ENCODE results near the gene CDCA7L. TPM values are rescaled to one million over a fixed set of nuclear protein-coding genes. Genes with fewer than 3 reads are reported as not detected.
"Not testable (repeated sequence)": the region's sequence is repeated elsewhere in the genome, so short reads cannot be mapped to it uniquely, and the experiment has no call there.

The CDCA7L gene
- total and polyA plus RNA-seq, 2 donors, result 7.8 to 48.9 TPM

- Histone ChIP-seq H3K4me1 (ENCODE audit: insufficient read depth) (no peaks in the 10 kb centered on the region), H3K27ac (ENCODE audit: low read depth) (no peak overlapping the region)
- 71% methylated on average over 8 of the region's 8 CpGs for WGBS
Measured at GRCh38 chr7:21911341-21911875, 34.3 kb downstream of the CDCA7L start.

GRCh38 chr7:21910253-21910652, 35.4 kb downstream of the CDCA7L start:
- no peaks in the 10 kb centered on the region for H3K36me3 ChIP-seq (ENCODE audit: insufficient read depth)
- no peak for DNase-seq (ENCODE audit: extremely low spot score)
- H3K4me1 ChIP-seq (ENCODE audit: insufficient read depth), result no peaks in the 10 kb centered on the region
- WGBS, result 61% methylated on average over 6 of the region's 6 CpGs
- no peak overlapping the region for H3K27ac ChIP-seq (ENCODE audit: low read depth)
- no peak overlapping the region for H3K4me3 ChIP-seq (ENCODE audit: low read depth, low read length)

More at GRCh38 chr7:21911341-21911875, 34.3 kb downstream of the CDCA7L start:
- no peak for DNase-seq (ENCODE audit: extremely low spot score)
- Histone ChIP-seq H3K36me3 (ENCODE audit: insufficient read depth) (no peaks in the 10 kb centered on the region), H3K4me3 (ENCODE audit: low read depth, low read length) (no peak overlapping the region)

GRCh38 chr7:21908746-21909145, 37.0 kb downstream of the CDCA7L start:
- Histone ChIP-seq H3K36me3 (ENCODE audit: insufficient read depth) (no peaks in the 10 kb centered on the region), H3K27ac (ENCODE audit: low read depth) (no peak overlapping the region), H3K4me3 (ENCODE audit: low read depth, low read length) (no peak overlapping the region), H3K4me1 (ENCODE audit: insufficient read depth) (no peaks in the 10 kb centered on the region)
- 94% methylated on average over 5 of the region's 5 CpGs for WGBS
- DNase-seq (ENCODE audit: extremely low spot score), result no peak

GRCh38 chr7:21903020-21903786, 42.5 kb downstream of the CDCA7L start:
- DNase-seq (ENCODE audit: extremely low spot score), result no peak
- 96% methylated on average over 14 of the region's 14 CpGs for WGBS
- H3K36me3 ChIP-seq (ENCODE audit: insufficient read depth), result no peaks in the 10 kb centered on the region
- no peaks in the 10 kb centered on the region for H3K4me1 ChIP-seq (ENCODE audit: insufficient read depth)
- no peak overlapping the region for H3K4me3 ChIP-seq (ENCODE audit: low read depth, low read length)
- H3K27ac ChIP-seq (ENCODE audit: low read depth), result no peak overlapping the region

GRCh38 chr7:21902240-21902639, 43.5 kb downstream of the CDCA7L start:
- no peaks in the 10 kb centered on the region for H3K4me1 ChIP-seq (ENCODE audit: insufficient read depth)
- H3K36me3 ChIP-seq (ENCODE audit: insufficient read depth), result no peaks in the 10 kb centered on the region
- no peak overlapping the region for H3K27ac ChIP-seq (ENCODE audit: low read depth)
- no peak overlapping the region for H3K4me3 ChIP-seq (ENCODE audit: low read depth, low read length)
- no peak for DNase-seq (ENCODE audit: extremely low spot score)
- WGBS, result 85% methylated on average over 5 of the region's 5 CpGs

GRCh38 chr7:21898265-21898930, 47.3 kb downstream of the CDCA7L start:
- WGBS, result 88% methylated on average over 17 of the region's 17 CpGs
- Histone ChIP-seq H3K4me3 (ENCODE audit: low read depth, low read length) (no peak overlapping the region), H3K4me1 (ENCODE audit: insufficient read depth) (no peaks in the 10 kb centered on the region), H3K36me3 (ENCODE audit: insufficient read depth) (no peaks in the 10 kb centered on the region), H3K27ac (ENCODE audit: low read depth) (no peak overlapping the region)
- DNase-seq (ENCODE audit: extremely low spot score), result no peak

GRCh38 chr7:21893401-21893800, 52.3 kb downstream of the CDCA7L start:
- no peak overlapping the region for H3K4me3 ChIP-seq (ENCODE audit: low read depth, low read length)
- H3K36me3 ChIP-seq (ENCODE audit: insufficient read depth), result no peaks in the 10 kb centered on the region
- no peak overlapping the region for H3K27ac ChIP-seq (ENCODE audit: low read depth)
- DNase-seq (ENCODE audit: extremely low spot score), result no peak
- 76% methylated on average over 3 of the region's 3 CpGs for WGBS
- no peaks in the 10 kb centered on the region for H3K4me1 ChIP-seq (ENCODE audit: insufficient read depth)

- no peak for DNase-seq (ENCODE audit: extremely low spot score)
- Histone ChIP-seq H3K4me1 (ENCODE audit: insufficient read depth) (no peaks in the 10 kb centered on the region), H3K4me3 (ENCODE audit: low read depth, low read length) (no peak overlapping the region), H3K27ac (ENCODE audit: low read depth) (no peak overlapping the region), H3K36me3 (ENCODE audit: insufficient read depth) (no peaks in the 10 kb centered on the region)
- WGBS, result 43% methylated on average over 3 of the region's 3 CpGs
Measured at GRCh38 chr7:21891291-21891690, 54.4 kb downstream of the CDCA7L start.

GRCh38 chr7:21887779-21888178, 57.9 kb downstream of the CDCA7L start:
- H3K4me1 ChIP-seq (ENCODE audit: insufficient read depth), result no peaks in the 10 kb centered on the region
- no peak for DNase-seq (ENCODE audit: extremely low spot score)
- H3K4me3 ChIP-seq (ENCODE audit: low read depth, low read length), result no peak overlapping the region
- H3K27ac ChIP-seq (ENCODE audit: low read depth), result no peak overlapping the region
- WGBS, result 82% methylated on average over 4 of the region's 4 CpGs
- H3K36me3 ChIP-seq (ENCODE audit: insufficient read depth), result no peaks in the 10 kb centered on the region

GRCh38 chr7:21887353-21887752, 58.3 kb downstream of the CDCA7L start:
- no peaks in the 10 kb centered on the region for H3K4me1 ChIP-seq (ENCODE audit: insufficient read depth)
- WGBS, result 80% methylated on average over 2 of the region's 2 CpGs
- DNase-seq (ENCODE audit: extremely low spot score), result no peak
- no peak overlapping the region for H3K4me3 ChIP-seq (ENCODE audit: low read depth, low read length)
- H3K27ac ChIP-seq (ENCODE audit: low read depth), result no peak overlapping the region
- no peaks in the 10 kb centered on the region for H3K36me3 ChIP-seq (ENCODE audit: insufficient read depth)

- 48% methylated on average over 4 of the region's 4 CpGs for WGBS
- H3K36me3 ChIP-seq (ENCODE audit: insufficient read depth), result no peaks in the 10 kb centered on the region
- H3K27ac ChIP-seq (ENCODE audit: low read depth), result no peak overlapping the region
- H3K4me3 ChIP-seq (ENCODE audit: low read depth, low read length), result no peak overlapping the region
- DNase-seq (ENCODE audit: extremely low spot score), result no peak
- H3K4me1 ChIP-seq (ENCODE audit: insufficient read depth), result no peaks in the 10 kb centered on the region
Measured at GRCh38 chr7:21886396-21886795, 59.3 kb downstream of the CDCA7L start.

GRCh38 chr7:21884496-21884895, 61.2 kb downstream of the CDCA7L start:
- Histone ChIP-seq H3K4me1 (ENCODE audit: insufficient read depth) (no peaks in the 10 kb centered on the region), H3K36me3 (ENCODE audit: insufficient read depth) (no peaks in the 10 kb centered on the region), H3K4me3 (ENCODE audit: low read depth, low read length) (no peak overlapping the region), H3K27ac (ENCODE audit: low read depth) (no peak overlapping the region)
- DNase-seq (ENCODE audit: extremely low spot score), result no peak
- 96% methylated on average over 7 of the region's 7 CpGs for WGBS

- H3K4me3 ChIP-seq (ENCODE audit: low read depth, low read length); H3K27ac ChIP-seq (ENCODE audit: low read depth); DNase-seq (ENCODE audit: extremely low spot score); H3K36me3 ChIP-seq (ENCODE audit: insufficient read depth); H3K4me1 ChIP-seq (ENCODE audit: insufficient read depth): not testable (repeated sequence)
- WGBS, result 94% methylated on average over 2 of the region's 2 CpGs
Measured at GRCh38 chr7:21883501-21883900, 62.2 kb downstream of the CDCA7L start.

GRCh38 chr7:21883069-21883468, 62.6 kb downstream of the CDCA7L start:
- Histone ChIP-seq H3K36me3 (ENCODE audit: insufficient read depth) (no peaks in the 10 kb centered on the region), H3K27ac (ENCODE audit: low read depth) (no peak overlapping the region), H3K4me1 (ENCODE audit: insufficient read depth) (no peaks in the 10 kb centered on the region), H3K4me3 (ENCODE audit: low read depth, low read length) (no peak overlapping the region)
- WGBS, result 94% methylated on average over 3 of the region's 3 CpGs
- no peak for DNase-seq (ENCODE audit: extremely low spot score)

Measured in urinary bladder (tissue), 4 donors.